Vagina (tissue), 2 donors: ENCODE measurements around the gene TRIP13.

Source experiments
- POLR2A ChIP-seq, 2 donors: fragments of 450-650 bp; IDR thresholded peaks; one replicate each; pipeline ENCODE4 v1.6.1; 2017; ENCODE audit warnings: antibody characterized with exemption in 2 of 2, mild to moderate bottlenecking in 2 of 2, moderate library complexity in 2 of 2
- POLR2AphosphoS5 ChIP-seq, 2 donors: sonication (generic); formaldehyde crosslinking; IDR thresholded peaks; one replicate each; pipeline ENCODE4 v1.9.0; 2017; ENCODE audit warnings: antibody characterized with exemption in 2 of 2, mild to moderate bottlenecking in 2 of 2, low read depth in 1 of 2; ENCODE audit not compliant: insufficient read depth in 1 of 2

DNA sequence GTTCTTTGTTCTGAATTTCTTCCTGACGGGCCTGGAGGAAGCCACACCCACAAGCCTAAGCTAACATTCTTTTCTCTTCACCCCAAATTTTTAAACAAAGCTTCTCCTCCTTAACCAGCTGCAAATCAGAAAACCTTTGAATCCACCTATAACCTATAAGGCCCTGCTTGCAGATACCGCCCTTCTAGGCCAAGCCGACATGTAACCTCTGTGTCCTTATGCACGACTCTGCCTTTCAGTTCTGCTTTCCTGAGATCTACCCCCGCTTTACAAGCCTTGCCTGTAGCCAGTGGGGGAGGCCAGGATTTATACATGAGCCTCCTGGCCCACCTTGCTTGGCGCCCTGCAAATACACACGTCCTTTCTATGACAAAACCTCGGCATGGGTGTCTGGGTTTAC lies 19.4 kb upstream of the TRIP13 start:
- TF ChIP-seq POLR2A (IDR thresholded peaks at IDR 0.05) (no peak), POLR2AphosphoS5 (IDR thresholded peaks at IDR 0.05; ENCODE audit: insufficient read depth in 1 of 2, low read depth in 1 of 2) (no peak)
